ENCODE measurements around the gene SLC23A2.
A peak's percentile ranks its signal among the peaks of the same experiment; 100 is the strongest.

SLC23A2 gene

GRCh38 chr20:4957939-4958362 lies 43.4 kb downstream of the SLC23A2 start:
- Histone ChIP-seq H3K4me3 (ENCODE audit: low read depth in 1 of 2, low read length in 1 of 2) (no peak overlapping the region), H3K27me3 (no peaks in the 10 kb centered on the region), H3K27ac (no peak overlapping the region), H3K4me1 (ENCODE audit: control insufficient read depth in 1 of 2, insufficient read depth in 1 of 2, low read depth in 1 of 2, low read length in 1 of 2) (peaks cover 23 to 27% of the 10 kb centered on the region in 2 experiments), H3K9me3 (no peaks in the 10 kb centered on the region), H3K36me3 (no peaks in the 10 kb centered on the region)
- TF ChIP-seq CTCF (IDR thresholded peaks at IDR 0.05): no peak

- Histone ChIP-seq H3K36me3 (no peaks in the 10 kb centered on the region), H3K27me3 (no peaks in the 10 kb centered on the region), H3K27ac (no peak overlapping the region), H3K4me1 (ENCODE audit: control insufficient read depth in 1 of 2, insufficient read depth in 1 of 2, low read depth in 1 of 2, low read length in 1 of 2) (peaks cover 16 to 19% of the 10 kb centered on the region in 2 experiments), H3K9me3 (no peaks in the 10 kb centered on the region), H3K4me3 (ENCODE audit: low read depth in 1 of 2, low read length in 1 of 2) (no peak overlapping the region)
- no peak for TF ChIP-seq CTCF (IDR thresholded peaks at IDR 0.05)
These were observed 44.1 kb downstream of the SLC23A2 start for GRCh38 chr20:4957187-4957586.

- H3K9me3 ChIP-seq: no peaks in the 10 kb centered on the region
- H3K4me3 ChIP-seq (ENCODE audit: low read depth in 1 of 2, low read length in 1 of 2): no peak overlapping the region
- TF ChIP-seq CTCF (IDR thresholded peaks at IDR 0.05): peak; percentile 84
- peaks cover 7 to 10% of the 10 kb centered on the region in 2 experiments for H3K4me1 ChIP-seq (ENCODE audit: control insufficient read depth in 1 of 2, insufficient read depth in 1 of 2, low read depth in 1 of 2, low read length in 1 of 2)
- H3K27ac ChIP-seq: peak overlapping the region; percentile 26
- no peaks in the 10 kb centered on the region for H3K36me3 ChIP-seq
- H3K27me3 ChIP-seq: no peaks in the 10 kb centered on the region
These were observed 45.0 kb downstream of the SLC23A2 start for GRCh38 chr20:4956200-4956810.

GRCh38 chr20:4953881-4954280 lies 47.4 kb downstream of the SLC23A2 start:
- no peaks in the 10 kb centered on the region for H3K27me3 ChIP-seq
- no peak overlapping the region for H3K4me3 ChIP-seq (ENCODE audit: low read depth in 1 of 2, low read length in 1 of 2)
- H3K9me3 ChIP-seq: no peaks in the 10 kb centered on the region

GRCh38 chr20:4952229-4952628 lies 49.1 kb downstream of the SLC23A2 start:
- Histone ChIP-seq H3K27ac (no peak overlapping the region), H3K36me3 (no peaks in the 10 kb centered on the region), H3K27me3 (no peaks in the 10 kb centered on the region), H3K9me3 (no peaks in the 10 kb centered on the region), H3K4me3 (ENCODE audit: low read depth in 1 of 2, low read length in 1 of 2) (no peak overlapping the region), H3K4me1 (ENCODE audit: control insufficient read depth in 1 of 2, insufficient read depth in 1 of 2, low read depth in 1 of 2, low read length in 1 of 2) (peaks cover 0 to 7% of the 10 kb centered on the region in 2 experiments)
- no peak for TF ChIP-seq CTCF (IDR thresholded peaks at IDR 0.05)

More at GRCh38 chr20:4953881-4954280, 47.4 kb downstream of the SLC23A2 start:
- TF ChIP-seq CTCF (IDR thresholded peaks at IDR 0.05): no peak
- Histone ChIP-seq H3K4me1 (ENCODE audit: control insufficient read depth in 1 of 2, insufficient read depth in 1 of 2, low read depth in 1 of 2, low read length in 1 of 2) (peaks cover 0 to 7% of the 10 kb centered on the region in 2 experiments), H3K27ac (no peak overlapping the region), H3K36me3 (no peaks in the 10 kb centered on the region)

All from neutrophil (primary cell).